Upper lobe of right lung (tissue), 1 donor: Measurements from ENCODE around the gene PRUNE2. TPM values are rescaled to one million over a fixed set of nuclear protein-coding genes. Genes with fewer than 3 reads are reported as not detected.

Experiments
- ATAC-seq: fragments of 200-7000 bp; cut with Tn5 transposase; one replicate; pipeline ENCODE4 v1.9.1; 2020; ENCODE audit warnings: mild to moderate bottlenecking, moderate library complexity
- DNase-seq: peaks from one replicate; pipeline ENCODE4 v3.0.0-alpha.2; 2020
- H3K27ac ChIP-seq: fragments of 200-600 bp; one replicate; pipeline ENCODE4 v1.8.0; 2022
- H3K27me3 ChIP-seq: fragments of 200-600 bp; one replicate; pipeline ENCODE4 v1.8.0; 2022; ENCODE audit warnings: mild to moderate bottlenecking
- H3K36me3 ChIP-seq: fragments of 200-600 bp; one replicate; pipeline ENCODE4 v1.8.0; 2022
- H3K4me1 ChIP-seq: fragments of 200-600 bp; one replicate; pipeline ENCODE4 v1.8.0; 2022
- H3K4me3 ChIP-seq: fragments of 200-600 bp; one replicate; pipeline ENCODE4 v1.8.0; 2022; ENCODE audit warnings: mild to moderate bottlenecking
- H3K9me3 ChIP-seq: fragments of 200-600 bp; one replicate; pipeline ENCODE4 v1.8.0; 2022
- CTCF ChIP-seq: fragments of 200-600 bp; IDR thresholded peaks from one replicate; pipeline ENCODE4 v1.8.0; 2022; ENCODE audit warnings: antibody characterized with exemption
- intact Hi-C: fragments of 100-400 bp; cut with DNase I; formaldehyde crosslinking; loops from one replicate; pipeline ENCODE4 v1.11.0; 2022
- total RNA-seq: library from RNA; stranded (reverse); fragmentation: NEBNext Ultra II Directional; extraction: Animal tissue kit (Norgen Biotek cat#: 25700); gene quantifications from one replicate; pipeline ENCODE4 v1.2.1, GENCODE V29; 2021
- donor health status: DM: no; HTN: yes; CAD: no; lungs with severe emphysema.

Gene PRUNE2
- total RNA-seq, 1 donor from 2014 or later: 7.4 TPM

DNA sequence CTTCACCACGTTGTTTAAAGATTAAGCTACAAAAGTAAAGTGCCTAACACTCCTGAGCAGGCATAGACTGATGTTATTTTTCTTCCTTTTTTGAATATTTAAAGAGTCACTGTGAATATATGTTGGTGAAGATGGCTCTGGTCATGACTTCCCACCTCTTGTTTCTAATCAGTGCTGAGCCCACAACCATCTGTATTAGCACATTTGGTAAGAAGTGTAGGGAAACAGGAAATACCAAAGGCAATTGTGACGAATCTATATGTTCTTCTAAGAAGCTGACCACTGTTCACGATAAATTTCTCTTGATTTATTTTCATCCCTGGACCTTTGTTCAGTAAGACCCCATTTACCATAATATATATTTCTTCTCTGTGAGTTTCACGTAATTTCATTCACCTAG, 249.9 kb downstream of the PRUNE2 start:
- intact Hi-C loops: loop anchor here (5.0 kb wide), 1 partner anchor 1871 kb away; no protein-coding TSS in a partner anchor
- DNase-seq: no peak
- Histone ChIP-seq H3K9me3 (no peaks in the 10 kb centered on the region), H3K4me3 (no peak overlapping the region), H3K4me1 (peaks cover 17% of the 10 kb centered on the region), H3K27me3 (no peaks in the 10 kb centered on the region), H3K27ac (no peak overlapping the region), H3K36me3 (no peaks in the 10 kb centered on the region)
- no peak for ATAC-seq
- no peak for TF ChIP-seq CTCF

- no peak overlapping the region for H3K4me3 ChIP-seq
- ATAC-seq (no peak), DNase-seq (no peak)
- H3K27ac ChIP-seq: no peak overlapping the region
- no peak for TF ChIP-seq CTCF
- H3K36me3 ChIP-seq: no peaks in the 10 kb centered on the region
- H3K9me3 ChIP-seq: no peaks in the 10 kb centered on the region
- no peaks in the 10 kb centered on the region for H3K27me3 ChIP-seq
- intact Hi-C loops: loop anchor here (5.0 kb wide), 1 partner anchor 1872 kb away; no protein-coding TSS in a partner anchor
- H3K4me1 ChIP-seq: peaks cover 21% of the 10 kb centered on the region
Observed at GRCh38 chr9:76655121-76655541, 250.8 kb downstream of the PRUNE2 start.

DNA sequence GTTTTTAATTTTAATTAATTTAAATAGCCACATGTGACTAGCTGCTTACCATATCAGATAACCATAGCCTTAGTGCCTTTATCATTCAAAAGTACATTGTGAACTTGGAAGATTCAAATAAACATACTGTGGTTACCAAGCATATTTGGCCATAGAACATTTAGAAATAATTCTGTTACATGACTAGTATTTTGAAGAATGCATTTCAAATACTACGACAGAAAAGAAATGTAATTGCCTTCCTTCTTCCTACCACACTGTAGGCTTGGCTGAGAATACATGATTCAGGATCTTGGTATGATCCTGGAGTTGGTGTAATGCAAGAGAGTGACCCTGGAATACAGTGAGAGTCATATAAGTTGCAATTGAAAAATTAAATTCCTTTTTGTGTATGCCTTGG, 251.3 kb downstream of the PRUNE2 start:
- no peak for ATAC-seq
- peaks cover 21% of the 10 kb centered on the region for H3K4me1 ChIP-seq
- DNase-seq: no peak
- intact Hi-C loops: no loop called here
- no peaks in the 10 kb centered on the region for H3K9me3 ChIP-seq
- H3K27me3 ChIP-seq: no peaks in the 10 kb centered on the region
- no peak overlapping the region for H3K4me3 ChIP-seq
- H3K36me3 ChIP-seq: no peaks in the 10 kb centered on the region
- peak overlapping the region; percentile 32 for H3K27ac ChIP-seq
- no peak for TF ChIP-seq CTCF

DNA sequence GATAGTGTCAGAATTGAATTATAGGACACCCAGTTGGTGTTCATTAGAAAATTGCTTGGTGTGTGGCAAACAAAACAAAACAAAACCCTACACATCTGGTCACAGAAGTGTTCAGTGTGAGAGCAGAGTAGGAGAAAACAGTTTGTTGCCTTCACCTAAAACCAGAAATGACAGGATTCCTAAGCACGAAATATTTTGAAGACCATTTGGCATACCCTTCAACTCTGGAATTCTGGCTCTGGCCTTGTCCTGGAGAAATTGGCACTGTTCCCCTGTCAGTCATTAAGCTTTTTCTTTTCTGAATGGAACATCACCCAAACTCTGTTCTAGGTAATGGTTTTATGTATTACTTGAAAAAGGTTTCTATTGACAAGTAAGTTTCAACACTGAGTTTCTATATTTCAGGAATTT, 251.9 kb downstream of the PRUNE2 start:
- H3K27ac ChIP-seq: peak overlapping the region; percentile 32

DNA sequence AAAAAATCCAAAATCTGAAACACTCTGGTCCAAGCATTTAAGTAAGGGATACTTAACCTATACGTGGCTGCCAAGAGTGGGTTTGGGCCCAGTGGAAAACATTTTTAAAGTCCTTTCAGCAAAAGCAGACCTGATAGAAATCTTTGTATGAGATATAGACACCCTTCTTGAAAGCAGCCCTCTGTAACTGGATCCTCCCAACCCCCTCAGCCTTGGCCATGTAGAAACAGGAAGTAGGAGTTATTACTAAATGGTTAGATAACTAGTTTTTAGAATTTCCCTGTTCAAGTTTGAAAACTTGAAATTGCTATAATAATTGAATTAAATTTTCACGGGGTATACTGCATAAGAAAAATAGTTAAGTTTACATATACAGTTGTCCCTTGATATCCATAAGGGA, 253.0 kb downstream of the PRUNE2 start:
- intact Hi-C loops: no loop called here
- H3K9me3 ChIP-seq: no peaks in the 10 kb centered on the region
- peak; percentile 49 for ATAC-seq
- TF ChIP-seq CTCF: no peak
- no peak for DNase-seq
- no peaks in the 10 kb centered on the region for H3K27me3 ChIP-seq
- H3K36me3 ChIP-seq: no peaks in the 10 kb centered on the region
- H3K4me3 ChIP-seq: no peak overlapping the region
- peaks cover 21% of the 10 kb centered on the region for H3K4me1 ChIP-seq
- no peak overlapping the region for H3K27ac ChIP-seq

More for the DNA sequence above, 251.9 kb downstream of the PRUNE2 start:
- no peak overlapping the region for H3K4me3 ChIP-seq
- ATAC-seq: no peak
- peaks cover 21% of the 10 kb centered on the region for H3K4me1 ChIP-seq
- no peak for TF ChIP-seq CTCF
- intact Hi-C loops: no loop called here
- H3K27me3 ChIP-seq: no peaks in the 10 kb centered on the region
- H3K36me3 ChIP-seq: no peaks in the 10 kb centered on the region
- no peaks in the 10 kb centered on the region for H3K9me3 ChIP-seq
- no peak for DNase-seq

DNA sequence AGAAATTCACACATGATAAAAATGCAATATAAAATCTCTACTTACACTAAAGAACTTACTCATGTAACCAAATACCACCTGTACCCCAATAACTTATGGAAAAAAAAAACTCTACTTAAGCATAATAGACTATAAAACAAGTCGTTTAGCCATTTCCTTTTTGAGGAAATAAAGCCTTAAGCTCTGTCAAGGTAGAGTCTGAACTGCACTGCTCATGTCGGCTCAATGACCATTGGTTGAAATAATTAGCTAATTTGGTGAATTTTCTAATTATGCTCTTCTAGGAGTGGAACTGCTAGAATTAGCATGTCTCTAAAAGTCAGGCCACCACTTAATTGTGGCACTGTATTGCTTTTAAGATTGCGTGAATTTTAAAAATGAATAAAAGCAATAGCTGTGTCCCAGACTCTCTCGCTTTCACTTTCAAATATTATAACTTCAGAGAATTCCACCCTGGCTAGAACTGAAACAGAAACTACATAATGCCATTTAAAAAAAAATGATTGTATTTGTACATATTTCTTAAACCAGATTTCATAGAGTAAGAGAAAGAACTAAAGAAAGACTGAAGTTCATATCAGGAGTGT, 254.7 kb downstream of the PRUNE2 start:
- Histone ChIP-seq H3K27me3 (no peaks in the 10 kb centered on the region), H3K4me1 (peaks cover 21% of the 10 kb centered on the region), H3K4me3 (peak overlapping the region; percentile 38), H3K27ac (peak overlapping the region; percentile 34), H3K9me3 (no peaks in the 10 kb centered on the region), H3K36me3 (no peaks in the 10 kb centered on the region)
- intact Hi-C loops: no loop called here
- no peak for TF ChIP-seq CTCF
- DNase-seq (no peak), ATAC-seq (no peak)
